Smooth muscle cell of trachea (primary cell): Measurements from ENCODE around the gene MBD5. TPM values are rescaled to one million over a fixed set of nuclear protein-coding genes. Genes with fewer than 3 reads are reported as not detected.

Source experiments
- total RNA-seq: library from RNA; depleted of rRNA; stranded (reverse); fragments of >200 nt; gene quantifications from 2 replicates; pipeline ENCODE4 v1.2.1, GENCODE V29; 2014

The MBD5 gene
- 20.8 and 38.5 TPM in 2 replicates for total RNA-seq

DNA sequence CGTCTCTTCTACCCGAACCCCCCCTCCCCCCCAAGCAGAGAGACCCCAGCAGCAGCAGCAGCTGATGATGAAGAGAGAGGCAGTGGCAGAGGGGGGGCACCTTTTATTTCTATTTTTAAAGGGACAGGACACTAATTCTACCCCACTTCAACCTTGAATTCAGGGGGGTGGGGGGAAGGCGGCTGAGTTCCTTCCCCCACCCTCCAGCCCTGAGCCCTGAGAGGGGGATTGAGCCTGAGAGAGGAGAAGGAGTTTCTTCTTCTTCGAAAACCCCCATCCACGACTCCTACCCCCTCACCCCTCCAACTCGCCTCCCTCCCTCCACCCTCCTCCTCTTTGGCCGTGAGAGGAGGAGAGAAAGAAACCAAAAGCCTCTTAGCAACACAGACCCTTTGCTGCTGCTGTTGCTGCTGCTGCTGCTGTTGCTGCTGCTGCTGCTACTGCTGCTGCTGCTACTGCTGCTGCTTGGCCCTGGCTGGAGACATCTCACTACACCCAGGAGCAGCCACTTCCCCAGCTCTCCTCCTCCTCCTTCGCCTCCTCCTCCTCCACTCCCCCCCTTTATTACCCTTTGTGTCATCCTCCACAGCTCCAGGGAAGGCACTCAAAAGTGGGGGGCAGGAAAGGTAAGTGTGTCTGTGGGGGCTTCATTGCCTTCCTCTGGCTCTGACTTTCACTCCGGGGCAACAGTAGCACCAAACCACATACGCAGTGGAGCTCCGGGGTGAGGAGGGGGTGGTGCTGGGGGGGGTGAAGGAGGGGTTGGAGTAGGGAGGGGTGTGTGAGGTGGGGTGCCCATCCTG lies at the start of gene MBD5:
TSS of gene MBD5 (plus strand) at position 33 of the 803 bp plus-strand sequence.

GRCh38 chr2:148020111-148021058 lies 506 bp upstream of the MBD5 start, which contains the start of gene ORC4:
TSS of gene ORC4 (minus strand) at chr2:148020737. CDS start at chr2:147975958, 44,779 bp downstream.

Other genes with a start within 250 kb of the MBD5 start
- 10.8 and 11.9 TPM in 2 replicates for gene ACVR2A, start 176.1 kb upstream of the MBD5 start, total RNA-seq
- gene ORC4, start 354 bp upstream of the MBD5 start, total RNA-seq = 25.0 and 45.5 TPM in 2 replicates